ENCODE results near the gene PSMC3IP.

PSMC3IP gene

GRCh38 chr17:42571435-42572225 lies 5.9 kb downstream of the PSMC3IP start:
- TF ChIP-seq REST (IDR thresholded peaks at IDR 0.05; ENCODE audit: low read depth): no peak
- no peak; the same call in 1 of the 2 replicates for TF ChIP-seq YY1 (IDR thresholded peaks at IDR 0.05; ENCODE audit: low read depth)
- peak; percentile 70 for TF ChIP-seq NFIC (IDR thresholded peaks at IDR 0.05)

- TF ChIP-seq TCF12 (IDR thresholded peaks at IDR 0.05; ENCODE audit: low read depth): no peak
- no peak for TF ChIP-seq ZBTB7A (IDR thresholded peaks at IDR 0.05; ENCODE audit: low read depth)
- TF ChIP-seq TEAD4 (IDR thresholded peaks at IDR 0.05): no peak
- TF ChIP-seq CEBPB (IDR thresholded peaks at IDR 0.05): no peak
- no peak for TF ChIP-seq RAD21 (IDR thresholded peaks at IDR 0.05; ENCODE audit: low read depth)
- TF ChIP-seq NFIC (IDR thresholded peaks at IDR 0.05): no peak
- no peak for TF ChIP-seq YY1 (IDR thresholded peaks at IDR 0.05; ENCODE audit: low read depth)
- no peak for TF ChIP-seq TAF1 (IDR thresholded peaks at IDR 0.05; ENCODE audit: low read depth)
- TF ChIP-seq MAX (IDR thresholded peaks at IDR 0.05): no peak
Observed at GRCh38 chr17:42568341-42569111, 9.0 kb downstream of the PSMC3IP start.

- TF ChIP-seq YY1 (IDR thresholded peaks at IDR 0.05; ENCODE audit: low read depth) (peak; percentile 8; the same call in 1 of the 2 replicates), CEBPB (IDR thresholded peaks at IDR 0.05) (no peak), TEAD4 (IDR thresholded peaks at IDR 0.05) (peak; percentile 65; the same call in 1 of the 2 replicates), EGR1 (IDR thresholded peaks at IDR 0.05) (peak; percentile 32; the same call in 1 of the 2 replicates), ZBTB7A (IDR thresholded peaks at IDR 0.05; ENCODE audit: low read depth) (peak; percentile 85), CREB1 (IDR thresholded peaks at IDR 0.05; ENCODE audit: low read depth) (no peak), REST (IDR thresholded peaks at IDR 0.05; ENCODE audit: low read depth) (no peak), TCF12 (IDR thresholded peaks at IDR 0.05; ENCODE audit: low read depth) (no peak; the same call in 1 of the 2 replicates), NFIC (IDR thresholded peaks at IDR 0.05) (peak; percentile 97), RAD21 (IDR thresholded peaks at IDR 0.05; ENCODE audit: low read depth) (no peak), TAF1 (IDR thresholded peaks at IDR 0.05; ENCODE audit: low read depth) (peak; percentile 84), MAX (IDR thresholded peaks at IDR 0.05) (peak; percentile 59; the same call in 1 of the 2 replicates), FOXM1 (IDR thresholded peaks at IDR 0.05; ENCODE audit: borderline replicate concordance, low read depth) (no peak), USF1 (IDR thresholded peaks at IDR 0.05) (peak; percentile 99), EP300 (IDR thresholded peaks at IDR 0.05; ENCODE audit: borderline replicate concordance) (peak; percentile 13; the same call in 1 of the 2 replicates)
Observed at GRCh38 chr17:42566883-42567573, 10.5 kb downstream of the PSMC3IP start, which contains the start of gene MLX. MLX (plus strand) TSS chr17:42567100; CDS start chr17:42567125, 25 bp downstream.

- no peak for TF ChIP-seq REST (IDR thresholded peaks at IDR 0.05; ENCODE audit: low read depth)
- no peak for TF ChIP-seq CEBPB (IDR thresholded peaks at IDR 0.05)
- TF ChIP-seq TCF12 (IDR thresholded peaks at IDR 0.05; ENCODE audit: low read depth): no peak
- TF ChIP-seq YY1 (IDR thresholded peaks at IDR 0.05; ENCODE audit: low read depth): peak; percentile 87; the same call in 1 of the 2 replicates
- no peak for TF ChIP-seq ZBTB7A (IDR thresholded peaks at IDR 0.05; ENCODE audit: low read depth)
- no peak for TF ChIP-seq EGR1 (IDR thresholded peaks at IDR 0.05)
- TF ChIP-seq USF1 (IDR thresholded peaks at IDR 0.05): no peak
Observed at GRCh38 chr17:42566215-42566882, 11.2 kb downstream of the PSMC3IP start.

Data from Ishikawa (cell line).